ENCODE results near the gene PCBP2. TPM values are rescaled to one million over a fixed set of nuclear protein-coding genes. Genes with fewer than 3 reads are reported as not detected.

PCBP2 gene
- total and polyA plus RNA-seq, 2 donors (not counting 1 experiment from before 2014, with no cell fraction given): 271 to 315 TPM

DNA sequence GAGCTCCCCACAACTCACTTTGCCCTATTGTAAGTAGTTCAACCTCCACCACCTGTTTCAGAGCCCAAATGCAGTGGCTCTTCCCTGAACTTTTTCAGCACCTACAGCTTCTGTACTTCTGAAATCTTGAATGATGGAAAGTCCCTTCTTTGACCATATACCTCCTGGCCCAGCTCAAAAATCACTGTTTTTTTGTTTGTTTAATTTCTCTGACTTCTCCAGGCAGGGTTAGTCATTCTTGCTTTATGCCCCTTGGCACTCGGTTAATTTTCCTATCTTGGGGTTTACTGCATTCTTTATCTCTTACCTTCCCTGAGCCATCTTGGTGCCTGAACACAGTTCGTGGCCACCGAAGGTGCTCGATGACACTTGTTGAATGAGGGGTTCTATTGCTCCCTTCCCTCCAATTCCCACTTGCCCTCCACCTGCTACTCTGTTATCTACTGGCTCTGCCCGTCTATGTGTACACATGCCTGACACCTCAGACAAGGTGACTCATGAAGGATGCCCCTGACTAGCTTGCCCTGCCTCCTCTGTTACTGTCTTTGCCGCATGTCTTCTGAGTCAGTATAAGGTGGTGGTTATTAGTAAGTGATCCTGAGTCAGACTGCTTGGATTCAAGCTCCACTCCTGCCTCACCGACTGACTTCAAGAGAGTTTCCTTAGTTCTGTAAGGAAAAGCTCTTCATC is 23.9 kb upstream of the PCBP2 start:
- Histone ChIP-seq H3K9ac (ENCODE audit: insufficient read depth, low read length) (no peak overlapping the region), H3K36me3 (ENCODE audit: control insufficient read depth, insufficient read depth, low read length) (no peaks in the 10 kb centered on the region), H3K79me2 (ENCODE audit: control insufficient read depth, insufficient read depth, low read length) (no peaks in the 10 kb centered on the region), H4K20me1 (ENCODE audit: control insufficient read depth, extremely low read depth, insufficient read depth, low read length) (no peaks in the 10 kb centered on the region), H3K9me3 (ENCODE audit: control insufficient read depth, insufficient read depth, low read depth, low read length) (no peaks in the 10 kb centered on the region), H3K4me1 (ENCODE audit: control insufficient read depth, extremely low read depth, insufficient read depth, low read length) (peaks cover 4% of the 10 kb centered on the region), H3K27me3 (ENCODE audit: control insufficient read depth, insufficient read depth, low read length) (no peaks in the 10 kb centered on the region), H2AFZ (ENCODE audit: low read length) (no peak overlapping the region), H3K27ac (ENCODE audit: insufficient read depth, low read length) (no peak overlapping the region), H3K4me2 (ENCODE audit: extremely low read depth, insufficient read depth, low read length) (no peak overlapping the region), H3K4me3 (replicated peaks in 1 of 4; ENCODE audit: control extremely low read depth in 1 of 4, insufficient read depth in 1 of 4, low read depth in 3 of 4, low read length in 4 of 4) (no peak overlapping the region)
- no peak for TF ChIP-seq EZH2 (IDR thresholded peaks at IDR 0.05; ENCODE audit: low read length, missing control alignments)
- TF ChIP-seq, protein P1, sequence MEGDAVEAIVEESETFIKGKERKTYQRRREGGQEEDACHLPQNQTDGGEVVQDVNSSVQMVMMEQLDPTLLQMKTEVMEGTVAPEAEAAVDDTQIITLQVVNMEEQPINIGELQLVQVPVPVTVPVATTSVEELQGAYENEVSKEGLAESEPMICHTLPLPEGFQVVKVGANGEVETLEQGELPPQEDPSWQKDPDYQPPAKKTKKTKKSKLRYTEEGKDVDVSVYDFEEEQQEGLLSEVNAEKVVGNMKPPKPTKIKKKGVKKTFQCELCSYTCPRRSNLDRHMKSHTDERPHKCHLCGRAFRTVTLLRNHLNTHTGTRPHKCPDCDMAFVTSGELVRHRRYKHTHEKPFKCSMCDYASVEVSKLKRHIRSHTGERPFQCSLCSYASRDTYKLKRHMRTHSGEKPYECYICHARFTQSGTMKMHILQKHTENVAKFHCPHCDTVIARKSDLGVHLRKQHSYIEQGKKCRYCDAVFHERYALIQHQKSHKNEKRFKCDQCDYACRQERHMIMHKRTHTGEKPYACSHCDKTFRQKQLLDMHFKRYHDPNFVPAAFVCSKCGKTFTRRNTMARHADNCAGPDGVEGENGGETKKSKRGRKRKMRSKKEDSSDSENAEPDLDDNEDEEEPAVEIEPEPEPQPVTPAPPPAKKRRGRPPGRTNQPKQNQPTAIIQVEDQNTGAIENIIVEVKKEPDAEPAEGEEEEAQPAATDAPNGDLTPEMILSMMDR (conservative IDR thresholded peaks at IDR 0.05 in 1 of 2, IDR thresholded peaks at IDR 0.05 in 1 of 2; ENCODE audit: low read depth in 1 of 2, low read length in 2 of 2): no peak
- peak; percentile 61 to 95 for DNase-seq (ENCODE audit: low read depth in 2 of 2)

DNA sequence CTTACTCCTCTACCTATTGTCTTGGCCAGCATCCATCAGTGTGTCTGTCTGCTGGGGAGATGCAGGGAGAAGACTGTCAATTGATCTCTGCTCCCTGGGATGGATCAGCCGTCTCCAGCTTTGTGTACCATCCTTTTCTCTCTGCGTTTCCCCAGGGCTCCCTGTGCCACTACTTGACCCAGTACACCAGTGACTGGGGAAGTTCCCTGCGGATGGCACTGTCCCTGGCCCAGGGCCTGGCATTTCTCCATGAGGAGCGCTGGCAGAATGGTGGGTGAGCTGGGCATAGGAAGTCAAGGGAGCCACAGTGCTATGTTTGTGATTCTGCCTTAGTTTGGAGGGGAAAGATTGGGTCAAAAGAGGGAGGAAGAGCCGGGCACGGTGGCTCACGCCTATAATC is 23.2 kb upstream of the PCBP2 start:
- Histone ChIP-seq H3K36me3 (ENCODE audit: control insufficient read depth, insufficient read depth, low read length) (no peaks in the 10 kb centered on the region), H4K20me1 (ENCODE audit: control insufficient read depth, extremely low read depth, insufficient read depth, low read length) (no peaks in the 10 kb centered on the region), H2AFZ (ENCODE audit: low read length) (no peak overlapping the region), H3K27me3 (ENCODE audit: control insufficient read depth, insufficient read depth, low read length) (no peaks in the 10 kb centered on the region), H3K9me3 (ENCODE audit: control insufficient read depth, insufficient read depth, low read depth, low read length) (no peaks in the 10 kb centered on the region), H3K4me1 (ENCODE audit: control insufficient read depth, extremely low read depth, insufficient read depth, low read length) (peaks cover 4% of the 10 kb centered on the region), H3K79me2 (ENCODE audit: control insufficient read depth, insufficient read depth, low read length) (no peaks in the 10 kb centered on the region), H3K4me3 (replicated peaks in 1 of 4; ENCODE audit: control extremely low read depth in 1 of 4, insufficient read depth in 1 of 4, low read depth in 3 of 4, low read length in 4 of 4) (no peak overlapping the region), H3K4me2 (ENCODE audit: extremely low read depth, insufficient read depth, low read length) (peak overlapping the region; percentile 9), H3K27ac (ENCODE audit: insufficient read depth, low read length) (no peak overlapping the region), H3K9ac (ENCODE audit: insufficient read depth, low read length) (no peak overlapping the region)
- TF ChIP-seq, protein P1 (conservative IDR thresholded peaks at IDR 0.05 in 1 of 2, IDR thresholded peaks at IDR 0.05 in 1 of 2; ENCODE audit: low read depth in 1 of 2, low read length in 2 of 2): no peak
- DNase-seq (ENCODE audit: low read depth in 2 of 2): no peak

DNA sequence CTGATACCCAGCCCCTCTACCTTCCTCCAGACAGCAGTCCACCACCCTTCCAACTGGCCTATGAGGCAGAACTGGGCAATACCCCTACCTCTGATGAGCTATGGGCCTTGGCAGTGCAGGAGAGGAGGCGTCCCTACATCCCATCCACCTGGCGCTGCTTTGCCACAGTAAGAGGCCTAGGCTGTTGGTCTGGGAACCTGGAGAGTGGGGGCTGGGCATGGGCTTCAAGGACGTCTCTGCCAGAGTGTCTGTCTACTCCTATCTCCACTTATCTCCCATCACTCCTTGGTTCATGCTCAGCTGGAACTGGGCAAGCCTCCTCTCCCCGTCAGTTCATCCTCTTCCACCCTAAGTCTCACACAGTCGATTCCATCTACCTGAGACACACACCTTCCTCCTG is 21.8 kb upstream of the PCBP2 start:
- no peak overlapping the region for H3K4me2 ChIP-seq (ENCODE audit: extremely low read depth, insufficient read depth, low read length)

More for the DNA sequence above, 21.8 kb upstream of the PCBP2 start:
- Histone ChIP-seq H3K4me1 (ENCODE audit: control insufficient read depth, extremely low read depth, insufficient read depth, low read length) (peaks cover 4% of the 10 kb centered on the region), H3K9ac (ENCODE audit: insufficient read depth, low read length) (no peak overlapping the region), H3K36me3 (ENCODE audit: control insufficient read depth, insufficient read depth, low read length) (no peaks in the 10 kb centered on the region), H3K4me3 (replicated peaks in 1 of 4; ENCODE audit: control extremely low read depth in 1 of 4, insufficient read depth in 1 of 4, low read depth in 3 of 4, low read length in 4 of 4) (no peak overlapping the region), H3K27ac (ENCODE audit: insufficient read depth, low read length) (no peak overlapping the region), H3K9me3 (ENCODE audit: control insufficient read depth, insufficient read depth, low read depth, low read length) (no peaks in the 10 kb centered on the region), H4K20me1 (ENCODE audit: control insufficient read depth, extremely low read depth, insufficient read depth, low read length) (no peaks in the 10 kb centered on the region), H2AFZ (ENCODE audit: low read length) (no peak overlapping the region), H3K79me2 (ENCODE audit: control insufficient read depth, insufficient read depth, low read length) (no peaks in the 10 kb centered on the region), H3K27me3 (ENCODE audit: control insufficient read depth, insufficient read depth, low read length) (no peaks in the 10 kb centered on the region)
- TF ChIP-seq, protein P1 (conservative IDR thresholded peaks at IDR 0.05 in 1 of 2, IDR thresholded peaks at IDR 0.05 in 1 of 2; ENCODE audit: low read depth in 1 of 2, low read length in 2 of 2): no peak
- TF ChIP-seq EZH2 (IDR thresholded peaks at IDR 0.05; ENCODE audit: low read length, missing control alignments): no peak
- no peak for DNase-seq (ENCODE audit: low read depth in 2 of 2)
